Stomach smooth muscle (tissue), 2 donors: Measurements from ENCODE around the gene ATXN1L.
"Not testable (repeated sequence)": the region's sequence is repeated elsewhere in the genome, so short reads cannot be mapped to it uniquely, and the experiment has no call there.

ENCODE experiments used
- H3K27ac ChIP-seq: one replicate; pipeline ENCODE4 v1.7.0; 2013; ENCODE audit warnings: mild to moderate bottlenecking, low read length, inconsistent platforms
- H3K27me3 ChIP-seq, 2 donors: one replicate each; pipeline ENCODE4 v1.7.0; 2013; ENCODE audit warnings: low read length in 2 of 2; ENCODE audit not compliant: insufficient read depth in 2 of 2, control insufficient read depth in 1 of 2
- H3K36me3 ChIP-seq, 2 donors: one replicate each; pipeline ENCODE4 v1.7.0; 2013; ENCODE audit warnings: low read length in 2 of 2; ENCODE audit not compliant: control insufficient read depth in 2 of 2, insufficient read depth in 2 of 2
- H3K4me1 ChIP-seq: one replicate; pipeline ENCODE4 v1.7.0; 2013; ENCODE audit warnings: low read length; ENCODE audit not compliant: control insufficient read depth, insufficient read depth
- H3K4me3 ChIP-seq, 2 donors: one replicate each; pipeline ENCODE4 v1.7.0; 2013; ENCODE audit warnings: low read length in 2 of 2
- H3K9ac ChIP-seq, 2 donors: one replicate each; pipeline ENCODE4 v1.7.0; 2013; ENCODE audit warnings: low read length in 2 of 2, mild to moderate bottlenecking in 1 of 2
- H3K9me3 ChIP-seq, 2 donors: one replicate each; pipeline ENCODE4 v1.7.0; 2013; ENCODE audit warnings: low read length in 2 of 2; ENCODE audit not compliant: control insufficient read depth in 2 of 2
- donor health status: healthy.
- donor health status: Pancreatic carcinoma.

Gene ATXN1L

DNA sequence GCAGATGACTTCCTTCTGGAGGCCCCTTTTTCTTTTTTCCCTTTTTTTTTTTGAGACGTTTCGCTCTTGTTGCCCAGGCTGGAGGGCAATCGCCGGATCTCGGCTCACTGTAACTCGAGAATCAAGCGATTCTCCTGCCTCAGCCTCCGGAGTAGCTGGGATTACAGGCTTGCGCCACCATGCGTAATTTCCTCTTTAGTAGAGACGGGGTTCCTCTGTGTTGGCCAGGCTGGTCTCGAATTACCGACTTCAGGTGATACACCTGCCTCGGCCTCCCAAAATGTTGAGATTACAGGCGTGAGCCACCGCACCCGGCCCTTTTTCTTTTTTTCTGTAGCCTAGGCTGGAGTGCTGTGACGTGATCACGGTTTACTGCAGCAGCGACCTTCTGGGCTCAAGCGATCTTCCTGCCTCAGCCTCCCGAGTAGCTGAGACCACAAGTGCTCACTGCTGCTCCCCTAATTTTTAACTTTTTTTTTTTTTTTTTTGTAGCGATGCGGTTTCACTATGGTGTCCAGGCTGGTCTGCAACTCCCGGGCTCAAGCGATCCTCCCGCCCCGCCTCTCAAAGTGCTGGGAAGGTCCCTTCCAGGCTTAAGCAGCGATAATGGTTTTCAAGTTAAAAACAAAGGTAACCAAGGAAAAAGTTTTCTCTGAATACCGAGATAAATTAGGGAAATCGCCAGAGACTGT is 48.6 kb downstream of the ATXN1L start:
- peak overlapping the region; percentile 97 to 100 for H3K9ac ChIP-seq
- H3K9me3 ChIP-seq: no peaks in the 10 kb centered on the region
- peak overlapping the region; percentile 95 for H3K27ac ChIP-seq
- peak overlapping the region; percentile 98 for H3K4me3 ChIP-seq
- H3K36me3 ChIP-seq: no peaks in the 10 kb centered on the region
- peaks cover 10% of the 10 kb centered on the region for H3K4me1 ChIP-seq
- no peaks in the 10 kb centered on the region for H3K27me3 ChIP-seq

DNA sequence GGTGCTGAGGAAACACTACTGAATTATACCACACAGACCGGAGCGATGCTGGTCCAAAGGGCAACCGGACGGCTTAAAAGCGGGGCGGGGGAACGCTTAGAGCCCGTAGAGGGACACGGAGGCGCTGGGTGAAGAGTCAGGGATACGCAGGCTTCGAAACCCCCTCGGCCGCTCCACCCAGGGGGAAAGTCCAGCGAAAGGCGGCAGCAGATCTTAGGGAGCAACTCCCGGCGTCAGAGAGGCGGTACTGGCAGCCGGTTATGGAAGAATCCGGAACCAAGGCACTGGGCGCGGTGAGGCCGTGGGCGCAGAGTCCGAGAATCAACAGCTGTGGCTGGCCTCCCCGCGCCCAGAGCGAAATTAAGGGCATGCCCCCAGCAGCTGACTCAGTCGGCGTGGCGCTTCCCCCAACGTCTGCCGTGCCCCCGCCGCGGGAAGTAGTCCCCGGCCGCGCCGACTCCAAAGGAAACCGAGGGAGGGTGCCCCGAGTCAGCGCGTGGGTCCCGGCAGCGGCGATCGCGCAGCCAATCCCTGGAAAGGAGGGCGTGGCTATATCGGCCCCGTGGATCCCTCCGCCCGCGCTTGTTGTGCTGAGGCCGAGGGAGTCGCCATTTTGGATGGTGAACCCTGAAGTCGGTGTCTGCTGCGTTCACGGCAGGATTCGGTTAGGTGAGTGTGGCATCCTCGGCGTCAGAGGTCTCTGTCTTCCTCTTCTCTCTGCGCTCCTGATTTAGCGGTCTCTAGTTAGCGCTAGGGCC is 49.3 kb downstream of the ATXN1L start, which contains the start of gene IST1:
Gene IST1 (plus strand): TSS at position 611 of the 758 bp plus-strand sequence. CDS start 20,110 bp downstream, outside the sequence.
- no peaks in the 10 kb centered on the region for H3K27me3 ChIP-seq
- H3K9ac ChIP-seq: peak within 1 kb of the TSS; percentile 97 to 100
- no peaks in the 10 kb centered on the region for H3K9me3 ChIP-seq
- peak within 1 kb of the TSS; percentile 95 for H3K27ac ChIP-seq
- H3K4me1 ChIP-seq: peaks cover 10% of the 10 kb centered on the region
- H3K36me3 ChIP-seq: no peaks in the 10 kb centered on the region
- H3K4me3 ChIP-seq: peak within 1 kb of the TSS; percentile 98

DNA sequence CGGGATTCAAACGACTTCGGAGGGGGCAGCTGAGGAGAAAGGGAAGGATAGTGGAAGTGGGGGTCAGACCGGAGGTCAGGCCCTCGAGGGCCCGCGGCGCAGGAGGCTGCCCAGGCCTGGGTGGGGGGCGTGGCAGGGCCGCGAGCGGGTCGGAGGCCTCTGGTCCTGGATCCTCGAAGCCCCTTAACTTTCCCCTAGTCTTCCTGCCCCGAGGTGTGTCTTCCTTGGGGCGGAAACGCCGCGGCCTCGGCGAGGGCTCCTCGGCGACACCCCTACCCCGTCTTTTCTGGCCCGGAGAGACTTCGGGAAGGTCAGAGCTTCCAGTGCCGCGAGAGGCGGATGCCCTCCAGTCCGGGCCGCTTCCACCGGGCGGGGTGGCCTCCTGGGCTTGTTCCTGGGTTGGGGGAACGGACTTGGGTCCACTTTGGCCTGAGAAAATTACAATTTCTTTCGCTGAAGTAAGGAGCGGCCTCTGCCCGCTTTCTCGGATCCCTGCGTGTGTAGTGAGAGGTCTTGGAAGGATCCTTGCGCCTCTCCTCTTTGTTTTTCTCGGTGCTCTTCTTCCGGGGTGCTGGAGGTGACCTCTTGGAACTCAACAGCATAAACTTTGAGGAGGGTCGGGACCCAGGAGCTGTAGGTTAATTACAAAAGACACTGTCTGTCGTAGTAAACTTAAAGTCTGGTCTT is 50.0 kb downstream of the ATXN1L start:
- H3K36me3 ChIP-seq: no peaks in the 10 kb centered on the region
- H3K9ac ChIP-seq: peak overlapping the region; percentile 97 to 100
- H3K27ac ChIP-seq: peak overlapping the region; percentile 95
- H3K4me1 ChIP-seq: peaks cover 10% of the 10 kb centered on the region
- H3K9me3 ChIP-seq: no peaks in the 10 kb centered on the region
- H3K4me3 ChIP-seq: peak overlapping the region; percentile 98
- no peaks in the 10 kb centered on the region for H3K27me3 ChIP-seq

DNA sequence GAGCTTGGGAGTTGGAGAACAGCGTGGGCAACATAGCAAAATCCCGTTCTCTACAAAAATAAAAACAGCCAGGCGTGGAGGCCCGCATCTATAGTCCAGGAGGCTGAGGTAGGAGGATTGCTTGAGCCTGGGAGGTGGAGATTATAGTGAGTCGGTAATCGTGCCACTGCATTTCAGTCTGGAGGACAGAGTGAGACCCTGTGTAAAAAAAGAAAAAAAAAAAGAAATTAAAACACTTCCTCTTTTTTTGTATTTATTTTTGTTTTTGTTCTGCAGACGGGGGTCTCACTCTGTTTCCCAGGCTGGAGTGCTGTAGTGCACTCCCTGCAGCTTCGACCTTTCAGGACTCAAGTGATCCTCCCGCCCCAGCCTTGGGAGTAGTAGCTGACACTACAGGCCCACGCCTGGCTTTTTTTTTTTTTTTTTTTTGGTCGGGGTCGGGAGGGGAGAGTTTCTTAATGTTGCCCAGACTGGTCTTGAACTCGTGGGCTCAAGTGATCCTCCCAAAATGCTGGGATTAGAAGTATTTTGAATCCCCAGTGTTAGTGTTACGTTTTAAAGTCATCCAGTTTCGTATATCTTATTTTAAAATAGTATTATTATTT is 51.1 kb downstream of the ATXN1L start:
- Histone ChIP-seq H3K9ac (peak overlapping the region in 1 of 2 donors; percentile 48), H3K9me3 (no peaks in the 10 kb centered on the region), H3K36me3 (no peaks in the 10 kb centered on the region), H3K4me1 (peaks cover 10% of the 10 kb centered on the region), H3K4me3 (peak overlapping the region; percentile 98), H3K27me3 (no peaks in the 10 kb centered on the region), H3K27ac (no peak overlapping the region)

DNA sequence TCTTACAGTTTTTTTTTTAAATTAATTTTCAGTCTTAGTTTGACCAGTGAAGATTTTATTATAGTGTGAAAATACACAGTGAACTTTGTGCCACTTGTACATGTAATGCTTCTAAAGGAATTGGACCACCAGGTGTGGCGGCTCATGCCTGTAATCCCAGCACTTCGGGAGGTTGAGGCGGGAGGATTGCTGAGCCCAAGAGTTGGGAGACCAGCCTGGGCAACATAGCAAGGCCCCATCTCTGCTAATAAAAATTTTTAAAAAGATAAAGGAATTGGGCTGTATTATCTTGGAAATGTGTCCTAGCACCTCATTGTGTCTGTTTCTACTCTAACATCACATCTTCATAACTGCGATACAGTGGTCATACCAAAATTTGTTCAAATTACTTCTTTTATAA is 53.4 kb downstream of the ATXN1L start:
- Histone ChIP-seq H3K9ac (no peak overlapping the region), H3K36me3 (no peaks in the 10 kb centered on the region), H3K4me1 (peaks cover 10% of the 10 kb centered on the region), H3K27ac (no peak overlapping the region), H3K4me3 (no peak overlapping the region), H3K27me3 (no peaks in the 10 kb centered on the region), H3K9me3 (no peaks in the 10 kb centered on the region)

DNA sequence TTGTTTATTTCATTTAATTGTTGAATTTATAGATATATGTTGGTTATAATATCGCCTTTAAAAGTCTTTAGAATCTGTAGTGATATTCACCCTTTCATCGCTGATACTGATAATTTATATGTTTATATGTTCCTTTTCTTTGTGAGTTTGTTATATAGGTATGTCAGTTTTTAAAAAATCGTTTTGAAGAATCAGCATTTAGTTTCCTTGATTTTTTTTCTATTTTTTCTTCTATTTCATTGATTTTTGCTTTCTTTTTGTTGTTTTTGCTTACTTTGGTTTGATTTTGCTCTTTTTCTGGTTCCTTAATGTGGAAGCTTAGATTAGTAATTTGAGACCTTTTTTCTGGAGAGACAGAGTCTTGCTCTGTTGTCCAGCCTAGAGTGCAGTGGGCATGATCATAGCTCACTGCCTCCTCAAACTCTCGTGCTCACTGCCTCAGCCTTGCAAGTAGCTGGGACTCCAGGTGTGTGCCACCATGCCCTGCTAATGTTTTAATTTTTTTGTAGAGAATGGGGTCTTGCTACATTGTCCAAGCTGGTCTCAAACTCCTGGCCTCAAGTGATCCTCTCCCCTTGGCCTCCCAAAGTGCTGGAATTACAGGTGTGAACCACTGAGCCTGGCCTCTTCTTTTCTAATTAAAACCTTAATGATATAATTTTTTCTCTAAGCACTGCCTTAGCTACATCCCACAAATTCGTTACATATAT is 57.0 kb downstream of the ATXN1L start:
- Histone ChIP-seq H3K4me1 (peaks cover 2% of the 10 kb centered on the region), H3K27me3 (no peaks in the 10 kb centered on the region), H3K27ac (no peak overlapping the region), H3K4me3 (no peak overlapping the region), H3K36me3 (no peaks in the 10 kb centered on the region), H3K9me3 (no peaks in the 10 kb centered on the region), H3K9ac (no peak overlapping the region)

DNA sequence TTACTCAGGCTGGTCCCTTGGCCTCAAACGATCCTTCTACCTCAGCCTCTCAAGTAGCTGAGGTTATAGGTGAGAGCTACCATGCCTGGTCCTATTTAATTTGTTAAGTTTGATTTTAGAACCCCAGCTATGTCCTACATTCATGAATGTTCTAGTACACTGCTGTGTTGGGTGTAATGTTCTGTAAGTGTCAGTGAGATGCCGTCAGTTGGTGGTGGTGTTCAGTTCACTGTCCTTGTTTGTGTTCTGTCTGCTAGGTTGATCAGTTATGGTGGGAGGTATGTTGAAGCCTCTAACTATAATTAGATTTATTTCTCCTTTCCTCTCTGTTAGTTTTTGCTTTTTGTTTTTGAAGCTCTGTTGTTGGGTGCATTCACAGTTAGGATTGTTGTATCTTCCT is 57.8 kb downstream of the ATXN1L start:
- H3K4me1 ChIP-seq: no peaks in the 10 kb centered on the region
- H3K27ac ChIP-seq: no peak overlapping the region
- no peaks in the 10 kb centered on the region for H3K9me3 ChIP-seq
- no peaks in the 10 kb centered on the region for H3K27me3 ChIP-seq
- no peak overlapping the region for H3K4me3 ChIP-seq
- H3K9ac ChIP-seq: no peak overlapping the region
- H3K36me3 ChIP-seq: no peaks in the 10 kb centered on the region

DNA sequence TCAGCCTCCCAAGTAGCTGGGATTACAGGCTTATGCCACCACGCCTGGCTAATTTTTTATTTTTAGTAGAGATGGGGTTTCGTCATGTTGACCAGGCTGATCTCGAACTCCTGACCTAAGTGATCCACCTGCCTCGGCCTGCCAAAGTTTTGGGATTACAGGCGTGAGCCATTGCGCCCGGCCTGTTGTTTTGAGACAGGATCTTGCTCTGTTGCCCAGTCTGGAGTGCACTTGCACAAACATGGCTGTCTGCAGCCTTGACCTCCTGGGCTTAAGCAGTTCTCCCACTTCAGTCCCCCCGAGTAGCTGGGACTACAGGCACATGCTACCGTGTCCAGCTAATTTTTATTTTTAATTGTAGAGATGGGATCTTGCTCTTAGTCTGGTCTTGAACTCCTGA is 58.5 kb downstream of the ATXN1L start:
- no peak overlapping the region for H3K4me3 ChIP-seq
- H3K36me3 ChIP-seq: peaks cover 2% of the 10 kb centered on the region in 2 donors
- H3K27me3 ChIP-seq: no peaks in the 10 kb centered on the region
- no peak overlapping the region for H3K9ac ChIP-seq
- H3K4me1 ChIP-seq: no peaks in the 10 kb centered on the region
- H3K27ac ChIP-seq: no peak overlapping the region
- no peaks in the 10 kb centered on the region for H3K9me3 ChIP-seq

DNA sequence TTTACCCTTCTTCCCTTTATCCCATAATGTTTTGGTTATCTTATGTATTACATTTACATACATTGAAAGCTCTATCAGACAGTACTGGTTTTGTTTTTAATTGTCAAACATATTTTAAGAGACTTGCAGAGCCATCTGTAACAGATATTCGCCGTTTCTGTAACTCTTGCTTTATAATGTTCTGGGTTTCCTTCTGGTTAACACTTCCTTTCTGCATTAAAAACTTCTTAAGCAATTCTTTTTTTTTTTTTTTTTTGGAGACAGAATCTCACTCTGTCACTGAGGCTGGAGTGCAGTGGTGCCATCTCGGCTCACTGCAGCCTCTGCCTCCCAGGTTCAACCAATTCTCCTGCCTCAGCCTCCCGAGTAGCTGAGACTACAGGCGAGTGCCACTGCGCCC is 60.0 kb downstream of the ATXN1L start:
- not testable (repeated sequence) for H3K9me3 ChIP-seq, H3K4me3 ChIP-seq, H3K9ac ChIP-seq, H3K36me3 ChIP-seq, H3K4me1 ChIP-seq, H3K27me3 ChIP-seq, H3K27ac ChIP-seq
